HG02763 (cell line): ENCODE results near the gene TMEM125.

Experiments
- ATAC-seq: cut with Tn5 transposase; IDR thresholded peaks from one replicate; pipeline ENCODE4 v1.9.1; 2021; ENCODE audit warnings: mild to moderate bottlenecking, moderate library complexity; ENCODE audit not compliant: unreplicated experiment

The TMEM125 gene

DNA sequence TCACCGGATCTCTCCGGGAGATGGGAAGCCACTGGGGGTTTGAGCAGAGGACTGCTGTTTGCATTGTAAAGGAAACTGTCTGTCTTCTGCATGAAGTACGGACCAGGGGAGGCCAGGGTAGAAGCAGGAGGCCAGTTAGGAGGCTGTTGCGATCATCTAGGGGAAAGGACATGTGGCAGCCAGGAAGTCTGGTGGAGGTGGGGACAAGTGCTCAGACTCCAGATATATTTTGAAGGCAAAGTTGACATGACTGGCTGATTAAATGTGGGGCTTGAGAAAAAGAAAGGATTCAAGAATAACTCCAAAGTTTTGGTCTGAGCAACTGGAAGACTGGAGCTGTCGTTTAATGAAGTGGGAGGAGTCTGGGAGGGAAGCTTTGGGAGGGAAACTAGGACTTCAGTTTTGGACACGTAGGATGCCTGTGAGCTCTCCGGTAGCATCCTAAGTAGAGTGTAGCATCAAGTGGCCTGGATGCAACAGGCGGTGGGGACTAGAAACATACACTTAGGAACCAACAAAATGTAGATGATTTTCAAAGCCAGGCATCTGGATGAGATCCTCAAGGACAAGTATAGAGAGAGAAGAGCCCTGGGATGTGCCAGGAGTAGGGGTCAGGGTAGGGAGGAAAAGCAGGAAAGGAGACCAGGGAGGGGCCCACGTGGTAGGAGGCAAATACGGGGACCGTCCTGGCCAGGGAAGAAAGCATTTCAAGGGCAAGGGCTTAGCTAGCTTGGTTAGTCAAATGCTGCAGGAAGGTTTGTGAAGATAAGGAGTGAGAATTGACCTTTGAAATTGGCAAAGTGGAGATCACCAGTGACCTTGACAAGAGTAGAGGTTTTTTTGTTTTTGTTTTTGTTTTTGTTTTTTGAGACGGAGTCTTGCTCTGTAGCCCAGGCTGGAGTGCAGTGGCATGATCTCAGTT, 19.3 kb downstream of the TMEM125 start:
- no peak for ATAC-seq

GRCh38 chr1:43292216-43292615, 22.4 kb downstream of the TMEM125 start:
- ATAC-seq: no peak

DNA sequence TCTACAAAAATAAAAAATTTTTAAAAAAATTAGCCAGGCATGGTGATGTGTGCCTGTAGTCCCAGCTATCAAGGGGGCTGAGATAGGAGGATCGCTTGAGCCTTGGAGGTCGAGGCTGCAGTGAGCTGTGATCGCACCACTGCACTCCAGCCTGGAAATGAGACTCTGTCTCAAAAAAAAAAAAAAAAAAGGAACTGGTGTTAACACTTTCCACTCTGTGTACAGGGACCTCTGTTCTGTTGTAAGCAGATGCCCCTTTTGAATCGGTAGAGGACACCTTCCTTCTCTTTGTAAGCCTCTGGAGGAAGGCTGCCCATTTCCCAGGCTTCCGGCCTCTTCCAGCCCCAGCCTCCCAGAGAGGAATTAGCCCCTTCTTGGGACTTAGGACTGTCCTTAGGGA, 22.9 kb downstream of the TMEM125 start:
- ATAC-seq: no peak

GRCh38 chr1:43293176-43293575, 23.4 kb downstream of the TMEM125 start:
- no peak for ATAC-seq

DNA sequence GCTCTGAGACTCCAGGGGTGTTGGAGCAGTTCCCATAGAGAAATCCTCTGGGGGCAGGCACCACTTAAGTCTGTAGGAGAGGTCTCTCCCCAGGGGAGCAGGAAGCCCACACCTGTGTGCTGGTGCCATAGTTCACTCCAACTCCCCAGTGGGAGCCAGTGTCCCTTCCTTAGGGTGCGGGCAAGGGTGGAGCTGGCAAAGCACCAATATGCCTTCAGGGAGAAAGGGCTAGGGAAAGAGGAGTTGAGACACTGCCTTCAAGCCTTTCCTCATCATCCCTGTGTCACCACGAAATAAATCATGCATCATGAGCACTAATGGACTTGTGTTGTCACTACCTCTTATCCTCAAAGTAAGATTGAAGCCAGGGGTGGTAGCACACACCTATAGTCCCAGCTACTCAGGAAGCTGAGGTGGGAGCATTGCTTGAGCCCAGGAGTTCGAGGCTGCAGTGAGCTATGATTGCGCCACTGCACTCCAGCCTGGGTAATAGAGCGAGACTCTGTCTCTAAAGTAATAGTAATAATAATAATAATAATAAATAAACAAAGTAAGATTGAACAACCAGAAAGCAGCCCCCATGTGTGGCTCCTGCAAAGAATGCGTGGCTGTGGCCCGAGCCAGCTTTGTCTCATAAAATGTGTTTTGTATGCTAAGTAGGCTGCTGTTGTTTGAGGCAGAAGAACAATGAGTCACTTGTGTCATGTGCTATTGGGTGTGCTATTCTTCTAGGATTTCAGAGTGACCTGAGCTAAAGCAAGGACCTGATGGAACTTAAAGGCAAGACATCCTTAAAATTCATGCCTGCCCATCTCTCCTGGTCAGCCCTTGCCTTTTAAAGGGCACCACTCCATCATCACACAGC, 24.3 kb downstream of the TMEM125 start:
- no peak for ATAC-seq

- no peak for ATAC-seq
Measured at GRCh38 chr1:43294761-43295160, 25.0 kb downstream of the TMEM125 start.

GRCh38 chr1:43296207-43296606, 26.4 kb downstream of the TMEM125 start:
- no peak for ATAC-seq

DNA sequence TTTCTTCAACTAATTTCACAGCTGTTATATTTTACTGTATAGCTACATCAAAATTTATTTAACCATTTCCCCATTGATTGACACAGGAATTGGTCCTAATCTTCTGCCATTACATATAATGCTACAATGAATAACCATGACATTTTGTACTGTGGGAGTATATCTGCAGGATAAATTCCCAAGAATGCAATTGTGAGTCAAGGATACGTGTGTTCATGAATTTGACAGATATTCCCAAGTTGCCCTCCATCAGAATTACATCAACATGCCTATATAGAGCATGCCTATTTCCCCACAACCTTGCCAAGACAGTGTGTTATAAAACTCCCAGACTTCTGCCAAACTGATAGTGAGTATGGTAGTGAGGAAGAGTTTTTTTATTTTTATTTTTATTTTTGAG, 28.3 kb downstream of the TMEM125 start:
- no peak for ATAC-seq

DNA sequence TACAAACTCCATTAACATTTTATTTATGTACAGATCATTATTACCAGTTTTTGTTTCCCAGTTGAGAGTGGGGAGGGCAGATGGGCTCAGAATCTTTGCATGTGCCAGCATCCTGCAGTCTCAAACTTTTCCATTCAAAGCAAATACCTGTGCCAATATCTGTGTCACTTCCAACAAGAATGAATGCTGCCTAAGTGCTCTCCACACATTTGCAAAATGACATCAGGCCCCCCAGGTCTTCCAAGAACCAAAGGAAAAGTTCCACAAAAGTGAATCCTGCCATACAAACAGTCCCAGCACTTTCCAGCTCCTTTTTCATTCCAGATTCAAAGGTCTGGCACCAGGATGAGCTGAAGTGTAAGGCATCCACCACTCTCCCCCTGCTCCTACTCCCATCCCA, 29.3 kb downstream of the TMEM125 start:
- no peak for ATAC-seq

GRCh38 chr1:43300378-43301094, 30.8 kb downstream of the TMEM125 start, which contains the start of gene TIE1:
Gene TIE1, plus strand, starts transcription at chr1:43300982. Its CDS starts 90 bp downstream, at chr1:43301072.
- no peak for ATAC-seq

GRCh38 chr1:43302201-43302600, 32.4 kb downstream of the TMEM125 start:
- no peak for ATAC-seq

DNA sequence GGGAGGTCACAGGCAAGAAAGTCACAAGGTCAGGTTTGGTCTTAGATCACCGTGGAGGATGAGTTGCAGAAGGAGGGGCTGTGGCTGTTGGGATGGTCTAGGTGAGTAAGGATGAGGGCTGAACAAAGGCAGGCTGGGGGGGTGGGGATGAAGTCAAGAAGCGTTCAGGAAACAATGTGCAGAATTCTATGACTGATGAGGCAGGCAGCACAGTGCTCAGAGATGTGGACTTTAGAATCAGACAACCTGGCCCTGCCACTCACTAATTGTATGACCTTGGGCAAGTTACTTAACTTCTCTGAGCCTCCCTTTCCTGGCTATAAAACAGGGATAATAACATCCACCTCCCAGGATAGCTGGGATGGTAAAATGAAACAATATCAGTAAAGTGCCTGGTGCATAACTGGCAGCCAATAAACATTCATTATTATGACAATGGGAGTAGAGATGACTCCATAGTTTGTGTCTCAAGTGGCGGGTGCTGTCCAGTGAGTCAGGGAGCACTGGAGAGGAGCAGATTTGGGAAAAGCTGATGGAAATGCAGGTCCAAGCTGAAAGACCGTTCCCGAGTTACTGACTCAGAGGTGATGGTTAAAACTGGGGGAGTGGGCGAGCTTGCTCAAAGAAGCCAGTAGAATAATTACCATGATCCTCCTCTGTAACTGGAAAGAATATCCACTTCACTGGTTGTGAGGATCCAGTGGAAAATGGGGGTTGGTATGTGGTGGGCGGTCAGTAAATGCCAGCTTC, 33.1 kb downstream of the TMEM125 start:
- no peak for ATAC-seq

GRCh38 chr1:43303471-43304313, 33.9 kb downstream of the TMEM125 start:
- no peak for ATAC-seq

GRCh38 chr1:43304314-43304681, 34.5 kb downstream of the TMEM125 start:
- no peak for ATAC-seq

DNA sequence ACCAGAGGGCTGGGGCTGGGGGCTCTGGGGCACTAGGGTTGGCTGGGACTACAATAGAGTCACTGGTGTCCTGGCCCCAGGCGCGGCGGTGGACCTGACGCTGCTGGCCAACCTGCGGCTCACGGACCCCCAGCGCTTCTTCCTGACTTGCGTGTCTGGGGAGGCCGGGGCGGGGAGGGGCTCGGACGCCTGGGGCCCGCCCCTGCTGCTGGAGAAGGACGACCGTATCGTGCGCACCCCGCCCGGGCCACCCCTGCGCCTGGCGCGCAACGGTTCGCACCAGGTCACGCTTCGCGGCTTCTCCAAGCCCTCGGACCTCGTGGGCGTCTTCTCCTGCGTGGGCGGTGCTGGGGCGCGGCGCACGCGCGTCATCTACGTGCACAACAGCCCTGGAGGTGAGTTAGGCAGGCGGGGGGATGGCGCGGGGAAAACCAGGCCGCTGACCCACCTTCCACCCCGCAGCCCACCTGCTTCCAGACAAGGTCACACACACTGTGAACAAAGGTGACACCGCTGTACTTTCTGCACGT, 35.1 kb downstream of the TMEM125 start:
- ATAC-seq: no peak

- no peak for ATAC-seq
Measured at GRCh38 chr1:43305461-43305860, 35.7 kb downstream of the TMEM125 start.

- ATAC-seq: no peak
Measured at GRCh38 chr1:43305926-43306687, 36.3 kb downstream of the TMEM125 start.

GRCh38 chr1:43306688-43307457, 37.1 kb downstream of the TMEM125 start:
- no peak for ATAC-seq
